Epithelial cell of prostate (primary cell): ENCODE data around the gene TIMM8A.

Source experiments
- DNase-seq: peaks from one replicate; pipeline ENCODE4 v3.0.0-alpha.2; 2011; ENCODE audit warnings: low read depth, low spot score
- H3K27ac ChIP-seq: fragments of 450-650 bp; 2 replicates; pipeline ENCODE4 v1.5.1; 2017; ENCODE audit warnings: mild to moderate bottlenecking

Gene TIMM8A

GRCh38 chrX:101348452-101349192 is at the start of gene TIMM8A:
TIMM8A (minus strand) TSS chrX:101348742; CDS start chrX:101348664, 78 bp downstream.
- no peak for DNase-seq
- peak within 1 kb of the TSS; percentile 73 for H3K27ac ChIP-seq

- no peak for DNase-seq
- peak overlapping the region; percentile 17 for H3K27ac ChIP-seq
Measured at GRCh38 chrX:101397779-101398178, 49.2 kb upstream of the TIMM8A start.

GRCh38 chrX:101395789-101396188 is 47.2 kb upstream of the TIMM8A start:
- H3K27ac ChIP-seq, result no peak overlapping the region
- no peak for DNase-seq

GRCh38 chrX:101394372-101394771 is 45.8 kb upstream of the TIMM8A start:
- no peak for DNase-seq
- H3K27ac ChIP-seq, result peak overlapping the region; percentile 77

- H3K27ac ChIP-seq, result peak overlapping the region; percentile 77
- no peak for DNase-seq
Measured at GRCh38 chrX:101393530-101394305, 45.2 kb upstream of the TIMM8A start.

GRCh38 chrX:101391831-101392230 is 43.3 kb upstream of the TIMM8A start:
- no peak for DNase-seq
- peak overlapping the region; percentile 77 for H3K27ac ChIP-seq

- peak within 1 kb of the TSS; percentile 77 for H3K27ac ChIP-seq
- DNase-seq, result peak; percentile 46
Measured at GRCh38 chrX:101390664-101391525, 42.4 kb upstream of the TIMM8A start, which contains the start of gene RPL36A. RPL36A (plus strand) TSS chrX:101391011; CDS start chrX:101391044, 33 bp downstream.

GRCh38 chrX:101388604-101389003 is 40.1 kb upstream of the TIMM8A start:
- DNase-seq, result no peak
- no peak overlapping the region for H3K27ac ChIP-seq

- H3K27ac ChIP-seq, result no peak overlapping the region
- DNase-seq, result no peak
Measured at GRCh38 chrX:101386542-101386885, 38.0 kb upstream of the TIMM8A start.

GRCh38 chrX:101385795-101386541 is 37.4 kb upstream of the TIMM8A start, which contains the start of gene BTK:
BTK (minus strand) TSS chrX:101386191; CDS start chrX:101375284, 10,907 bp downstream.
- no peak for DNase-seq
- H3K27ac ChIP-seq, result no peak within 1 kb of the TSS

- DNase-seq, result no peak
- H3K27ac ChIP-seq, result no peak overlapping the region
Measured at GRCh38 chrX:101385026-101385684, 36.6 kb upstream of the TIMM8A start.

GRCh38 chrX:101383679-101384205 is 35.2 kb upstream of the TIMM8A start:
- no peak overlapping the region for H3K27ac ChIP-seq
- no peak for DNase-seq

- no peak for DNase-seq
- no peak overlapping the region for H3K27ac ChIP-seq
Measured at GRCh38 chrX:101377547-101377946, 29.0 kb upstream of the TIMM8A start.

GRCh38 chrX:101370888-101371504 is 22.5 kb upstream of the TIMM8A start:
- DNase-seq, result no peak
- no peak overlapping the region for H3K27ac ChIP-seq

GRCh38 chrX:101369687-101370086 is 21.1 kb upstream of the TIMM8A start:
- no peak overlapping the region for H3K27ac ChIP-seq
- no peak for DNase-seq

- H3K27ac ChIP-seq, result no peak overlapping the region
- no peak for DNase-seq
Measured at GRCh38 chrX:101368800-101369199, 20.3 kb upstream of the TIMM8A start.

- no peak for DNase-seq
- no peak overlapping the region for H3K27ac ChIP-seq
Measured at GRCh38 chrX:101365301-101365795, 16.8 kb upstream of the TIMM8A start.

GRCh38 chrX:101362757-101363156 is 14.2 kb upstream of the TIMM8A start:
- no peak for DNase-seq
- H3K27ac ChIP-seq, result no peak overlapping the region
